Measurements from ENCODE around the gene VASP. TPM values are rescaled to one million over a fixed set of nuclear protein-coding genes. Genes with fewer than 3 reads are reported as not detected.
A peak's percentile ranks its signal among the peaks of the same experiment; 100 is the strongest.

The VASP gene
- total and polyA plus RNA-seq, 9 of the 15 experiments (the other 6 are each of a cell fraction or from before 2014, with no cell fraction given): 16.7 to 261 (median 112) TPM

DNA sequence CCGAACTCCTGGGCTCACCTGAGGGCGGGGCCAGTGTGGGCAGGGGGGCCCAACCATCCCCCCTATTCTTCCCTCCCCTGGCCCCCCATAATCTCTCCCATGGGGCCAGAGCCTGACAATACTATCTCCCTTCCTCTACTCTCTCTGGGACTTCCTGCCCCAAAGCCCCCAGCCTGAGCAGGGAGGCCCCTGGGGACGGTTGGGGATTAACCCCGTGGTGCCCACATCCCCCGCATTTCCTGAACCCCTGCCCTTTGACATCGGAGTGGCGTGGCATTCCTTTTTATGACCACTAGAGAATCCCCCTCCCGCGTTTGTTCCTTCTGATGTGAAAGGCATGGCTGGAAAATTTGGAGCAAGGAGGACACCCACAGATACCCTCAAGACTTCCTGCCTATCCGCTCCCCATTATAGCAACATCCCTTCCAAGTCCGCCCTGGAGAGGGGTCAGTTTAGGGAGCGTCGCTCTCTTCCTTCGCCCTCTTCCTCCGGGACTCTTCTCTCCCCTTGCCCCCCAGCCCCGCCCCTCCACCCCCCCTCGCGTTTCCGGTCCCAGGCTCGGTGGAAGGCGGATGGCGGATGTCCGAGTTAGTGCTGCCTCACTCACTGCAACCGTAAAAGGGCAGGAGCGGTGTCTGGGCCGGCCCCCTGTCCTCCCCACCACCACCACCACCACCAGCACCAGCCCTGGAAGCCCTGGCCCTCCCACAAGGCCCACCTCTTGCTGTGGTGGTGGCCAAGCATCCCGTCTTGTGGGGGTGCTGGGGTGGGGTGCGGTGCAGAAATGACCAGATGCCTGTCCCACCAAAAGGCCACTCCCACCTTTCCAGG, 1.8 kb downstream of the VASP start (continued):
- TF ChIP-seq ATF1 (CRISPR knock-in tag; IDR thresholded peaks at IDR 0.05) (no peak), ATF1 (tag; IDR thresholded peaks at IDR 0.05) (peak; percentile 23; the same call in 1 of the 2 replicates), ZNF778 (CRISPR knock-in tag; IDR thresholded peaks at IDR 0.05) (no peak), SMAD1 (IDR thresholded peaks at IDR 0.05; ENCODE audit: low read depth, low read length, partially characterized antibody) (peak; percentile 31), SAP30 (IDR thresholded peaks at IDR 0.05; ENCODE audit: borderline replicate concordance, insufficient read depth, low read depth, low read length, poor library complexity, severe bottlenecking) (no peak), SRF (CRISPR knock-in tag; IDR thresholded peaks at IDR 0.05) (peak in 1 of 2 experiments; percentile 95; a peak in 2 of 4 replicates), CTBP1 (IDR thresholded peaks at IDR 0.05; ENCODE audit: borderline replicate concordance) (no peak), NBN (IDR thresholded peaks at IDR 0.05; ENCODE audit: low read depth) (no peak), POLR2AphosphoS5 (IDR thresholded peaks at IDR 0.05; ENCODE audit: control insufficient read depth, insufficient read depth, low read depth, low read length) (no peak; the same call in none of the 2 replicates), TAF1 (IDR thresholded peaks at IDR 0.05; ENCODE audit: control insufficient read depth, extremely low read depth, insufficient read depth, low read length, severe bottlenecking) (peak; percentile 31), ZNF57 (CRISPR knock-in tag; IDR thresholded peaks at IDR 0.05) (no peak), ZNF23 (CRISPR knock-in tag; IDR thresholded peaks at IDR 0.05) (no peak), NR2C2 (CRISPR knock-in tag; IDR thresholded peaks at IDR 0.05) (peak; percentile 57; the same call in 1 of the 2 replicates), NR2C2 (tag; IDR thresholded peaks at IDR 0.05) (peak; percentile 92)
- TF ChIP-seq, protein P1, sequence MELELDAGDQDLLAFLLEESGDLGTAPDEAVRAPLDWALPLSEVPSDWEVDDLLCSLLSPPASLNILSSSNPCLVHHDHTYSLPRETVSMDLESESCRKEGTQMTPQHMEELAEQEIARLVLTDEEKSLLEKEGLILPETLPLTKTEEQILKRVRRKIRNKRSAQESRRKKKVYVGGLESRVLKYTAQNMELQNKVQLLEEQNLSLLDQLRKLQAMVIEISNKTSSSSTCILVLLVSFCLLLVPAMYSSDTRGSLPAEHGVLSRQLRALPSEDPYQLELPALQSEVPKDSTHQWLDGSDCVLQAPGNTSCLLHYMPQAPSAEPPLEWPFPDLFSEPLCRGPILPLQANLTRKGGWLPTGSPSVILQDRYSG (tag; conservative IDR thresholded peaks at IDR 0.05; ENCODE audit: low read depth): no peak
- TF ChIP-seq, protein P2, sequence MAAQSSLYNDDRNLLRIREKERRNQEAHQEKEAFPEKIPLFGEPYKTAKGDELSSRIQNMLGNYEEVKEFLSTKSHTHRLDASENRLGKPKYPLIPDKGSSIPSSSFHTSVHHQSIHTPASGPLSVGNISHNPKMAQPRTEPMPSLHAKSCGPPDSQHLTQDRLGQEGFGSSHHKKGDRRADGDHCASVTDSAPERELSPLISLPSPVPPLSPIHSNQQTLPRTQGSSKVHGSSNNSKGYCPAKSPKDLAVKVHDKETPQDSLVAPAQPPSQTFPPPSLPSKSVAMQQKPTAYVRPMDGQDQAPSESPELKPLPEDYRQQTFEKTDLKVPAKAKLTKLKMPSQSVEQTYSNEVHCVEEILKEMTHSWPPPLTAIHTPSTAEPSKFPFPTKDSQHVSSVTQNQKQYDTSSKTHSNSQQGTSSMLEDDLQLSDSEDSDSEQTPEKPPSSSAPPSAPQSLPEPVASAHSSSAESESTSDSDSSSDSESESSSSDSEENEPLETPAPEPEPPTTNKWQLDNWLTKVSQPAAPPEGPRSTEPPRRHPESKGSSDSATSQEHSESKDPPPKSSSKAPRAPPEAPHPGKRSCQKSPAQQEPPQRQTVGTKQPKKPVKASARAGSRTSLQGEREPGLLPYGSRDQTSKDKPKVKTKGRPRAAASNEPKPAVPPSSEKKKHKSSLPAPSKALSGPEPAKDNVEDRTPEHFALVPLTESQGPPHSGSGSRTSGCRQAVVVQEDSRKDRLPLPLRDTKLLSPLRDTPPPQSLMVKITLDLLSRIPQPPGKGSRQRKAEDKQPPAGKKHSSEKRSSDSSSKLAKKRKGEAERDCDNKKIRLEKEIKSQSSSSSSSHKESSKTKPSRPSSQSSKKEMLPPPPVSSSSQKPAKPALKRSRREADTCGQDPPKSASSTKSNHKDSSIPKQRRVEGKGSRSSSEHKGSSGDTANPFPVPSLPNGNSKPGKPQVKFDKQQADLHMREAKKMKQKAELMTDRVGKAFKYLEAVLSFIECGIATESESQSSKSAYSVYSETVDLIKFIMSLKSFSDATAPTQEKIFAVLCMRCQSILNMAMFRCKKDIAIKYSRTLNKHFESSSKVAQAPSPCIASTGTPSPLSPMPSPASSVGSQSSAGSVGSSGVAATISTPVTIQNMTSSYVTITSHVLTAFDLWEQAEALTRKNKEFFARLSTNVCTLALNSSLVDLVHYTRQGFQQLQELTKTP (IDR thresholded peaks at IDR 0.05; ENCODE audit: low read depth in 1 of 2, partially characterized antibody in 2 of 2): peak in 1 of 2 experiments; percentile 69
- TF ChIP-seq, protein P3, sequence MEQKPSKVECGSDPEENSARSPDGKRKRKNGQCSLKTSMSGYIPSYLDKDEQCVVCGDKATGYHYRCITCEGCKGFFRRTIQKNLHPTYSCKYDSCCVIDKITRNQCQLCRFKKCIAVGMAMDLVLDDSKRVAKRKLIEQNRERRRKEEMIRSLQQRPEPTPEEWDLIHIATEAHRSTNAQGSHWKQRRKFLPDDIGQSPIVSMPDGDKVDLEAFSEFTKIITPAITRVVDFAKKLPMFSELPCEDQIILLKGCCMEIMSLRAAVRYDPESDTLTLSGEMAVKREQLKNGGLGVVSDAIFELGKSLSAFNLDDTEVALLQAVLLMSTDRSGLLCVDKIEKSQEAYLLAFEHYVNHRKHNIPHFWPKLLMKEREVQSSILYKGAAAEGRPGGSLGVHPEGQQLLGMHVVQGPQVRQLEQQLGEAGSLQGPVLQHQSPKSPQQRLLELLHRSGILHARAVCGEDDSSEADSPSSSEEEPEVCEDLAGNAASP (IDR thresholded peaks at IDR 0.05): no peak
- TF ChIP-seq, protein P4, sequence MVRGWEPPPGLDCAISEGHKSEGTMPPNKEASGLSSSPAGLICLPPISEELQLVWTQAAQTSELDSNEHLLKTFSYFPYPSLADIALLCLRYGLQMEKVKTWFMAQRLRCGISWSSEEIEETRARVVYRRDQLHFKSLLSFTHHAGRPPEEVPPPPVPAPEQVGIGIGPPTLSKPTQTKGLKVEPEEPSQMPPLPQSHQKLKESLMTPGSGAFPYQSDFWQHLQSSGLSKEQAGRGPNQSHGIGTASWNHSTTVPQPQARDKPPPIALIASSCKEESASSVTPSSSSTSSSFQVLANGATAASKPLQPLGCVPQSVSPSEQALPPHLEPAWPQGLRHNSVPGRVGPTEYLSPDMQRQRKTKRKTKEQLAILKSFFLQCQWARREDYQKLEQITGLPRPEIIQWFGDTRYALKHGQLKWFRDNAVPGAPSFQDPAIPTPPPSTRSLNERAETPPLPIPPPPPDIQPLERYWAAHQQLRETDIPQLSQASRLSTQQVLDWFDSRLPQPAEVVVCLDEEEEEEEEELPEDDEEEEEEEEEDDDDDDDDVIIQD (CRISPR knock-in tag; IDR thresholded peaks at IDR 0.05): no peak

Measured in K562 (cell line).